HCT116 (cell line): ENCODE data around the gene PVALEF. TPM values are rescaled to one million over a fixed set of nuclear protein-coding genes. Genes with fewer than 3 reads are reported as not detected.

Experiments
- ATAC-seq: fragments of 200-7000 bp; cut with Tn5 transposase; 2 replicates; pipeline ENCODE4 v1.9.1; 2020; ENCODE audit warnings: mild to moderate bottlenecking, moderate library complexity
- BruUV-seq: library from RNA; stranded (reverse); fragments of 400-500 nt; replicated peaks from 2 replicates; lab custom pipeline; 2021; lab: Mats Ljungman, UMichigan
- CTCF ChIA-PET: fragments of 300-600 bp; sonication (Branson Sonifier 250); formaldehyde crosslinking; loops from one replicate; lab custom pipeline; 2021; ENCODE audit warnings: antibody characterized with exemption; lab: Charles Lee
- POLR2A ChIA-PET: fragments of 300-600, 350-600 bp; sonication (Branson Sonifier 250); formaldehyde crosslinking; loops from one replicate; lab custom pipeline; 2021; ENCODE audit warnings: antibody characterized with exemption; lab: Charles Lee
- RAD21 ChIA-PET, 2 experiments: fragments of 300-600 bp; sonication (Branson Sonifier 250); formaldehyde crosslinking; loops; one replicate each; lab custom pipeline; 2023; ENCODE audit warnings: low total read pairs in 2 of 2; ENCODE audit not compliant: uncharacterized antibody in 2 of 2, unreplicated experiment in 2 of 2, low non-redundant PET in 1 of 2; lab: Charles Lee
- DNase-seq: peaks from one replicate; pipeline ENCODE4 v3.0.0-alpha.2; 2010; ENCODE audit warnings: low read depth, low spot score
- H2AFZ ChIP-seq: fragments of 200-600 bp; shearing (Covaris generic), sonication (generic); 2 replicates; pipeline ENCODE4 v1.6.1; 2017; ENCODE audit warnings: low read depth, mixed run types, mixed read lengths, antibody characterized with exemption, low read length; ENCODE audit not compliant: poor library complexity, severe bottlenecking
- H3K27ac ChIP-seq: 2 replicates; pipeline ENCODE4 v1.5.1; 2012; ENCODE audit warnings: low read depth, low read length
- H3K27me3 ChIP-seq: fragments of 200-600 bp; sonication (generic); 2 replicates; pipeline ENCODE4 v1.6.1; 2016; ENCODE audit warnings: mixed run types, low read length, mixed read lengths; ENCODE audit not compliant: insufficient read depth
- H3K36me3 ChIP-seq, 2 experiments: fragments of 200-500 bp in 1 of 2; fragments of 200-600 bp in 1 of 2; sonication (Bioruptor generic) in 1 of 2; sonication (generic) in 1 of 2; 2 replicates each; pipeline versions ENCODE4 v1.5.1 to v1.6.1; 2014 to 2016; ENCODE audit warnings: low read length in 2 of 2, inconsistent platforms in 1 of 2, mixed read lengths in 1 of 2, mixed run types in 1 of 2; ENCODE audit not compliant: insufficient read depth in 2 of 2, control insufficient read depth in 1 of 2
- H3K4me1 ChIP-seq, 2 experiments: fragments of 200-600 bp in 1 of 2; sonication (generic) in 1 of 2; 2 replicates each; pipeline versions ENCODE4 v1.5.1 to v1.6.1; 2012 to 2017; ENCODE audit warnings: low read length in 2 of 2, inconsistent platforms in 1 of 2, mild to moderate bottlenecking in 1 of 2, mixed read lengths in 1 of 2, mixed run types in 1 of 2, moderate library complexity in 1 of 2; ENCODE audit not compliant: insufficient read depth in 2 of 2, control insufficient read depth in 1 of 2
- H3K4me2 ChIP-seq: fragments of 200-600 bp; sonication (generic); 2 replicates; pipeline ENCODE4 v1.6.1; 2017; ENCODE audit warnings: mixed run types, low read length, mixed read lengths
- H3K4me3 ChIP-seq, 2 experiments: fragments of 200-600 bp in 1 of 2; sonication (generic) in 1 of 2; replicated peaks in 1 of 2; 2 replicates each; pipeline ENCODE4 v1.5.1; 2011 to 2016; ENCODE audit warnings: low read length in 2 of 2, control low read depth in 1 of 2, low read depth in 1 of 2, mild to moderate bottlenecking in 1 of 2, mixed read lengths in 1 of 2, mixed run types in 1 of 2
- H3K79me2 ChIP-seq: fragments of 200-600 bp; sonication (generic); 2 replicates; pipeline ENCODE4 v1.6.1; 2017; ENCODE audit warnings: mild to moderate bottlenecking, mixed run types, low read length, moderate library complexity, mixed read lengths; ENCODE audit not compliant: insufficient read depth
- H3K9ac ChIP-seq: fragments of 200-600 bp; sonication (generic); 2 replicates; pipeline ENCODE4 v1.6.1; 2016; ENCODE audit warnings: low read length, mixed read lengths
- H3K9me2 ChIP-seq: fragments of 200-600 bp; sonication (generic), shearing (Covaris generic); 2 replicates; pipeline ENCODE4 v1.6.1; 2017; ENCODE audit warnings: mixed run types, mild to moderate bottlenecking, moderate library complexity; ENCODE audit not compliant: insufficient read depth
- H3K9me3 ChIP-seq, 2 experiments: fragments of 200-500 bp in 1 of 2; fragments of 200-600 bp in 1 of 2; sonication (Bioruptor generic) in 1 of 2; sonication (generic) in 1 of 2; 2 replicates each; pipeline ENCODE4 v1.6.1; 2014 to 2017; ENCODE audit warnings: low read length in 2 of 2, mixed read lengths in 2 of 2, inconsistent platforms in 1 of 2, low read depth in 1 of 2, mild to moderate bottlenecking in 1 of 2, mixed run types in 1 of 2, moderate library complexity in 1 of 2; ENCODE audit not compliant: control insufficient read depth in 1 of 2, insufficient read depth in 1 of 2
- H4K20me1 ChIP-seq: fragments of 200-600 bp; sonication (generic), shearing (Covaris generic); 2 replicates; pipeline ENCODE4 v1.6.1; 2017; ENCODE audit warnings: mixed run types, mild to moderate bottlenecking, moderate library complexity; ENCODE audit not compliant: insufficient read depth
- ATF3 ChIP-seq: IDR thresholded peaks from 2 replicates; pipeline ENCODE4 v1.6.1; 2012
- CBX3 ChIP-seq: IDR thresholded peaks from 2 replicates; pipeline ENCODE4 v1.6.1; 2012; ENCODE audit warnings: low read depth
- CEBPB ChIP-seq: IDR thresholded peaks from 2 replicates; pipeline ENCODE4 v1.6.1; 2012; ENCODE audit warnings: low read depth
- EGR1 ChIP-seq: IDR thresholded peaks from 2 replicates; pipeline ENCODE4 v1.6.1; 2012; ENCODE audit warnings: low read depth
- ELF1 ChIP-seq: IDR thresholded peaks from 2 replicates; pipeline ENCODE4 v1.6.1; 2012; ENCODE audit warnings: low read depth, borderline replicate concordance
- EZH2phosphoT487 ChIP-seq: fragments of 200-600 bp; IDR thresholded peaks from 2 replicates; pipeline ENCODE4 v1.6.1; 2018; ENCODE audit warnings: antibody characterized with exemption, borderline replicate concordance
- MAX ChIP-seq: IDR thresholded peaks from 2 replicates; pipeline ENCODE4 v1.6.1; 2012
- POLR2A ChIP-seq: IDR thresholded peaks from 2 replicates; pipeline ENCODE4 v1.7.0; 2011; ENCODE audit warnings: borderline replicate concordance; ENCODE audit not compliant: insufficient read depth, insufficient read length; ENCODE audit errors: extremely low read depth
- RAD21 ChIP-seq: IDR thresholded peaks from 2 replicates; pipeline ENCODE4 v1.6.1; 2012; ENCODE audit warnings: low read depth, mild to moderate bottlenecking
- REST ChIP-seq: IDR thresholded peaks from 2 replicates; pipeline ENCODE4 v1.6.1; 2012; ENCODE audit warnings: low read depth
- YY1 ChIP-seq: IDR thresholded peaks from 2 replicates; pipeline ENCODE4 v1.6.1; 2011; ENCODE audit warnings: low read length, low read depth, moderate library complexity, mild to moderate bottlenecking; ENCODE audit not compliant: insufficient replicate concordance; ENCODE audit errors: extremely low read depth
- ZFX ChIP-seq: fragments of 450-650 bp; IDR thresholded peaks from 2 replicates; pipeline ENCODE4 v1.6.1; 2017
- ZNF274 ChIP-seq: fragments of 200-500 bp; sonication (Bioruptor generic); IDR thresholded peaks from 2 replicates; pipeline ENCODE4 v1.6.1; 2014; ENCODE audit warnings: mild to moderate bottlenecking, low read depth, low read length, inconsistent platforms
- intact Hi-C: fragments of 100-400 bp; cut with micrococcal nuclease; formaldehyde crosslinking; loops from 2 replicates; pipeline ENCODE4 v1.10.0; 2022
- total RNA-seq: library from RNA; stranded (reverse); gene quantifications from one replicate; pipeline ENCODE4 v1.2.1, GENCODE V29; 2021; ENCODE audit not compliant: unreplicated experiment

The PVALEF gene
- total RNA-seq, 1 experiment from 2014 or later, result not detected

- no peak overlapping the region for H2AFZ ChIP-seq
- no peak overlapping the region for H3K4me2 ChIP-seq
- H3K9me2 ChIP-seq, result no peaks in the 10 kb centered on the region
- H3K9ac ChIP-seq, result no peak overlapping the region
- intact Hi-C loops, result loop anchor here (1.0 kb wide), 1 partner anchor 58 kb away; no protein-coding TSS in a partner anchor
- ATAC-seq (no peak), DNase-seq (no peak)
- H3K9me3 ChIP-seq, result no peaks in the 10 kb centered on the region
- peaks cover 0 to 8% of the 10 kb centered on the region in 2 experiments; a peak in 1 of 4 replicates for H3K4me1 ChIP-seq
- TF ChIP-seq ZFX (no peak), CEBPB (no peak), REST (no peak), POLR2A (no peak), EZH2phosphoT487 (no peak), EGR1 (no peak), YY1 (no peak), RAD21 (no peak), MAX (no peak), ELF1 (no peak), CBX3 (no peak), ATF3 (no peak), ZNF274 (no peak)
- POLR2A ChIA-PET, result interaction anchor here (1.3 kb wide), 1 partner anchor 23 kb away, joined by 5 read pairs; the partner anchor contains the start of gene CEP131
- RAD21 ChIA-PET, result no interaction called here
- H4K20me1 ChIP-seq, result no peaks in the 10 kb centered on the region
- no peak overlapping the region for H3K4me3 ChIP-seq
- CTCF ChIA-PET, result interaction anchor here (0.6 to 2.2 kb wide), 4 partner anchors 23 to 1498 kb away, joined by 3 to 6 read pairs (median 5); partner anchors contain the start of genes CEP131 and RAB40B
- no peaks in the 10 kb centered on the region for H3K27me3 ChIP-seq
- BruUV-seq, result no TSS peak
- no peak overlapping the region; the same call in 1 of the 2 replicates for H3K27ac ChIP-seq
- no peaks in the 10 kb centered on the region for H3K79me2 ChIP-seq
- H3K36me3 ChIP-seq, result peaks cover 0 to 8% of the 10 kb centered on the region in 2 experiments
Observed at GRCh38 chr17:81200201-81200600, 34.9 kb downstream of the PVALEF start.
